OCI-LY7 (cell line): ENCODE measurements around the gene BIK. TPM values are rescaled to one million over a fixed set of nuclear protein-coding genes. Genes with fewer than 3 reads are reported as not detected.

Experiments
- BruUV-seq: library from RNA; stranded (reverse); fragments of 400-500 nt; replicated peaks from 2 replicates; lab custom pipeline; 2021; lab: Mats Ljungman, UMichigan
- CTCF ChIA-PET: fragments of 300-600 bp; sonication (Branson Sonifier 250); formaldehyde crosslinking; loops from one replicate; lab custom pipeline; 2022; ENCODE audit warnings: antibody characterized with exemption; ENCODE audit not compliant: unreplicated experiment; lab: Charles Lee
- POLR2A ChIA-PET: fragments of 300-600 bp; sonication (Branson Sonifier 250); formaldehyde crosslinking; loops from one replicate; lab custom pipeline; 2022; ENCODE audit warnings: antibody characterized with exemption; lab: Charles Lee
- DNase-seq: peaks from one replicate; pipeline ENCODE4 v3.0.0-alpha.2; 2015; ENCODE audit warnings: low spot score
- H2AFZ ChIP-seq: fragments of 200-600 bp; sonication (generic), shearing (Covaris generic); 2 replicates; pipeline ENCODE4 v1.6.1; 2014; ENCODE audit warnings: mild to moderate bottlenecking, antibody characterized with exemption, low read length, moderate library complexity
- H3K27ac ChIP-seq: fragments of 200-600 bp; sonication (generic); 2 replicates; pipeline ENCODE4 v1.5.1; 2014; ENCODE audit warnings: mixed run types, low read depth, mild to moderate bottlenecking, moderate library complexity, low read length, inconsistent platforms; ENCODE audit not compliant: poor library complexity, severe bottlenecking
- H3K36me3 ChIP-seq: fragments of 200-600 bp; sonication (generic); 2 replicates; pipeline ENCODE4 v1.6.1; 2014; ENCODE audit warnings: mild to moderate bottlenecking, antibody characterized with exemption, low read length, moderate library complexity, mixed read lengths; ENCODE audit not compliant: insufficient read depth
- H3K4me1 ChIP-seq: fragments of 200-600 bp; sonication (generic); 2 replicates; pipeline ENCODE4 v1.5.1; 2014; ENCODE audit warnings: mild to moderate bottlenecking, low read length; ENCODE audit not compliant: insufficient read depth, poor library complexity, severe bottlenecking
- H3K4me2 ChIP-seq: fragments of 200-600 bp; sonication (generic); 2 replicates; pipeline ENCODE4 v1.6.1; 2014; ENCODE audit warnings: mild to moderate bottlenecking, low read length
- H3K4me3 ChIP-seq: fragments of 200-600 bp; sonication (generic); 2 replicates; pipeline ENCODE4 v1.5.1; 2014; ENCODE audit warnings: mild to moderate bottlenecking, low read depth, low read length; ENCODE audit not compliant: poor library complexity, severe bottlenecking
- H3K79me2 ChIP-seq: fragments of 200-600 bp; sonication (generic); 2 replicates; pipeline ENCODE4 v1.6.1; 2016; ENCODE audit warnings: low read depth, mild to moderate bottlenecking, low read length, moderate library complexity, mixed read lengths; ENCODE audit not compliant: insufficient read depth
- H3K9me2 ChIP-seq: fragments of 200-600 bp; sonication (generic); 2 replicates; pipeline ENCODE4 v1.6.1; 2016; ENCODE audit warnings: mild to moderate bottlenecking, low read length, mixed read lengths; ENCODE audit not compliant: insufficient read depth
- H3K9me3 ChIP-seq: fragments of 200-600 bp; sonication (generic); 2 replicates; pipeline ENCODE4 v1.6.1; 2014; ENCODE audit warnings: mild to moderate bottlenecking, mixed run types, low read length, mixed read lengths
- H4K20me1 ChIP-seq: fragments of 200-600 bp; sonication (generic); 2 replicates; pipeline ENCODE4 v1.6.1; 2014; ENCODE audit warnings: mild to moderate bottlenecking, antibody characterized with exemption, low read length, moderate library complexity, mixed read lengths; ENCODE audit not compliant: insufficient read depth
- CTCF ChIP-seq: fragments of 200-600 bp; sonication (generic); conservative IDR thresholded peaks from 2 replicates; pipeline ENCODE4 v1.5.1; 2014; ENCODE audit warnings: mild to moderate bottlenecking, antibody characterized with exemption, low read length, moderate library complexity, mixed read lengths
- EZH2phosphoT487 ChIP-seq: fragments of 200-600 bp; sonication (generic); IDR thresholded peaks from 2 replicates; pipeline ENCODE4 v1.6.1; 2018; ENCODE audit warnings: low read depth, borderline replicate concordance, mild to moderate bottlenecking, mixed run types, antibody characterized with exemption, low read length, moderate library complexity, mixed read lengths
- intact Hi-C: fragments of 100-400 bp; cut with micrococcal nuclease; formaldehyde crosslinking; loops from one replicate; pipeline ENCODE4 v1.10.0; 2022; ENCODE audit not compliant: unreplicated experiment
- total RNA-seq, 2 experiments: library from RNA; depleted of rRNA in 1 of 2; stranded (reverse); fragments of >200 nt in 1 of 2; shearing (Covaris generic) in 1 of 2; gene quantifications; 2 replicates each; pipeline ENCODE4 v1.2.3, GENCODE V29; 2014 to 2022

BIK gene
- total RNA-seq, 2 experiments from 2014 or later: 88.4 to 143 TPM

GRCh38 chr22:43118953-43119458 lies 8.5 kb downstream of the BIK start:
- peak overlapping the region; percentile 54 for H3K4me3 ChIP-seq

GRCh38 chr22:43126501-43127165 lies 16.1 kb downstream of the BIK start:
- intact Hi-C loops: no loop called here
- Histone ChIP-seq H3K4me3 (peak overlapping the region; percentile 50), H4K20me1 (peaks cover 4% of the 10 kb centered on the region; the same call in 1 of the 2 replicates), H2AFZ (no peak overlapping the region), H3K9me3 (no peaks in the 10 kb centered on the region), H3K27ac (peak overlapping the region; percentile 96), H3K9me2 (no peaks in the 10 kb centered on the region), H3K36me3 (peaks cover 94% of the 10 kb centered on the region), H3K4me1 (peaks cover 87% of the 10 kb centered on the region), H3K4me2 (peak overlapping the region; percentile 81), H3K79me2 (peaks cover 49% of the 10 kb centered on the region)
- BruUV-seq: no TSS peak
- ChIA-PET POLR2A (interaction anchor here (0.7 kb wide), 1 partner anchor 16 kb away, joined by 3 read pairs; no protein-coding TSS in a partner anchor), CTCF (no interaction called here)
- DNase-seq: no peak
- TF ChIP-seq CTCF (no peak), EZH2phosphoT487 (no peak)

More at GRCh38 chr22:43118953-43119458, 8.5 kb downstream of the BIK start:
- H3K36me3 ChIP-seq: peaks cover 79% of the 10 kb centered on the region
- intact Hi-C loops: loop anchor here (5.0 kb wide), 1 partner anchor 402 kb away; no protein-coding TSS in a partner anchor
- TF ChIP-seq CTCF (no peak), EZH2phosphoT487 (no peak)
- POLR2A ChIA-PET: no interaction called here
- peak overlapping the region; percentile 96 for H3K27ac ChIP-seq
- no peaks in the 10 kb centered on the region for H3K9me2 ChIP-seq
- CTCF ChIA-PET: no interaction called here
- H3K9me3 ChIP-seq: no peaks in the 10 kb centered on the region
- peaks cover 100% of the 10 kb centered on the region for H3K4me1 ChIP-seq
- no TSS peak for BruUV-seq
- H4K20me1 ChIP-seq: no peaks in the 10 kb centered on the region
- DNase-seq: peak; percentile 97
- H2AFZ ChIP-seq: no peak overlapping the region
- H3K79me2 ChIP-seq: peaks cover 95% of the 10 kb centered on the region
- H3K4me2 ChIP-seq: peak overlapping the region; percentile 89
